IPS-NIHi11 (cell line): ENCODE data around the gene ARHGAP10.
"Not testable (repeated sequence)": the region's sequence is repeated elsewhere in the genome, so short reads cannot be mapped to it uniquely, and the experiment has no call there.

Experiments used
- DNase-seq: peaks from one replicate; pipeline ENCODE4 v3.0.0; 2012; ENCODE audit warnings: mixed read lengths, low spot score

Gene ARHGAP10

GRCh38 chr4:147847751-147848590 lies 116.1 kb downstream of the ARHGAP10 start:
- DNase-seq: no peak

DNA sequence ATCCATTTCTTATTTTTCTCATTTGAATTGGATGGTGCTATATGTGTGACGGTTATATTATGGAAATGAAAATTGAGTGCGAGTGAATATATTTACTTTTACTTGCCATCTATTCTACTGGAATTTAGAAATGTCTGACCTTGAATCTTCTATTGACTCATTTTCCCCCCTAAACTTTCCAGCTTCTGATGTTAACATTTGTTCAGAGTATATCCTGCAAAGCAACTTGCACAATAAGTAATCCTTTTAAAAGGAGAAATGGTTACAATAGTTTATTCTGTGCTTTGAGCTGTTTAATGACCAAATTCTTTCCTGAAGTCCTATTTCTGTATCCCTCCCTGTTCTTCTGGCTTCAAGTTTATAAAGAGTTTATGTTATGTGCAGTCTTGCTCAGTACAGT lies 116.7 kb downstream of the ARHGAP10 start:
- DNase-seq: no peak

GRCh38 chr4:147851135-147851534 lies 119.2 kb downstream of the ARHGAP10 start:
- DNase-seq: no peak

- DNase-seq: no peak
Observed at GRCh38 chr4:147853706-147854105, 121.8 kb downstream of the ARHGAP10 start.

DNA sequence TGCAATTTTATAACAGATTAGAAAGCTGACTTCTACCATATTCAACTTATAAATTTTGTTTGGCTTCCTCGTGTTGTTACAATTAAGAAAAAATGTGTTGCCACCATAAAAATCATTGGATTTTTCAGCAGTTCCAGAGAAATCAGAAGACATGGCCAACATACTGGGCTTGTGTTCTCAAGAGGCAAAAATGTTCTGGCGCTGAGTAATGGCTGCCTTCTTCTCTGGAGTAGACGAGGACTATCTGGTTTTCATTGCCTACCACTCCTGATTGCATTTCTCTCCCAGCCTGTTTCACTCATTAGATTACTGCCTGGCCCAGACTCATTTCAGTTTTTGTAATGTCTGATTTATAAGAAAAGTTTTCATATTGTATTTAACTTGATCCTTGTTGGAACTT lies 122.3 kb downstream of the ARHGAP10 start:
- no peak for DNase-seq

DNA sequence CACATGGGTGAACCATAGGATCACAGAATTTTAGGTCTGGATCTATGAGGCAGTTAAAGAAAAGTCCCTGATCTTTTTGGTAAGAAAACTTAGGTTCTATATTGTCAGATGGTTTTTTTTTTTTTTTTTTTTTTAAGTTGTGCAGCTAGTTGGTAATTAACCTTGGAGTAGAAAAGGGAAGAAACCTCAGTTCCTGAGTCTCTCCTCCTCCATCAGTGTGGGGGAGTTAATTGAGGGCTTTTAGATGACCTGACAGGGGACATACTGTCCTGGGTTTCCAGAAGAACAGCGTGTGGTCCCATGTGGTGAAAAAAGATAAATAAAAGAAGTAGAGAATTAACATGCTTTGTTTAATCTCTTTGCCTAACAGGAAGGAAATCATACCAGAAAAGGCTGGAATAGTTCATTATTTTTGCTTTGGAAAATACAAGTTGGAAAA lies 123.7 kb downstream of the ARHGAP10 start:
- no peak for DNase-seq

DNA sequence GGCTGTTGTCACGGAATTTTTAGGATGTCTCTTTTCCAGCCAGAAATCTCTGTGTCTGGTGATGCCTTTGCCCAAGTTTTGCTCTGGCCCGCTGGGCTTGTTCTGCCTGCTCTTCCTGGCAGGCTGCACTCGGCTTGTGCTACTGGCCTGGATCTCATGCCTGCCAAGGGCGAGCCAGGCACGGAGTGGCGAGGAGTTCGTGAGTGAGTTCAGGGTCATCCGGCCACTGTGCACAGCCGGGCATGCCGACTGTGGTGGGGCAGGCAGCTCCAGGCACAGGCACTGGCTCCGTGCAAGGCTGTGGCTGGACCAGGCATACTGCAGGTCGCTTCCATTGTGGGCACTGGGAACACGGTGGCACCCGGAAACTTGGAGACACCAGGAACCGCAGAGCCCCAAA lies 129.1 kb downstream of the ARHGAP10 start:
- DNase-seq: no peak

DNA sequence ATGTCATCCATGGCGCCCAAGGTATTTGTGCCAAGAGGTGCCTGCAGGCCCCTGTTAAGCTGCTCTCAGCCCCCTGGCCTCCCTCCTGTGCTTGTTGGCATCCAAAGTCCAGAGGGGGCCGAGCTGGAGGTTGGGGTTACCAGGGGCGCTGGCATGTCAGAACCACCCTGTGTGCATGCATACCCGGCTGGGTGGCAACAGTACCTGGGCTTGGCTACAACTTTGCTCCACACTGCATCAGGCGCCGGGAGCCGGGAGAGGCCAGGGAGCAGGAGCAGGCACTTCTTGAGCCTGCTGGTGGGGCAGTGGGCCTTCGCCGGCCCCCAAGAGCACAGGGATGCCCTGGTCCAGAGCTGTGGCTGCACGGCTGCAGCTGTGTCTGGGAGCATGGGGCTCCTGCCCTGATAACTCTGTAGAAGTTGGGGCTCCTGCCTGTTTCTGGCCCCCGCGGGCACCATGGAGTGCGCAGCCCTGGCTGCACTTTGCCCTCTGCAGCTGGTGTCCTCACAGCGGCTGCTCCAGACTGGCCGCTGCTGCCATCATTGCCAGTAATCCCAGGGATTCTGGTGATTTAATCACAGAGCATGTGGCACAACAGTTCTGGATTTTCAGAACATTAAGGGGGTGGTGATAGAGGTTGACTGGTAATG lies 130.3 kb downstream of the ARHGAP10 start:
- DNase-seq: no peak

- no peak for DNase-seq
Observed at GRCh38 chr4:147863111-147863747, 131.3 kb downstream of the ARHGAP10 start.

DNA sequence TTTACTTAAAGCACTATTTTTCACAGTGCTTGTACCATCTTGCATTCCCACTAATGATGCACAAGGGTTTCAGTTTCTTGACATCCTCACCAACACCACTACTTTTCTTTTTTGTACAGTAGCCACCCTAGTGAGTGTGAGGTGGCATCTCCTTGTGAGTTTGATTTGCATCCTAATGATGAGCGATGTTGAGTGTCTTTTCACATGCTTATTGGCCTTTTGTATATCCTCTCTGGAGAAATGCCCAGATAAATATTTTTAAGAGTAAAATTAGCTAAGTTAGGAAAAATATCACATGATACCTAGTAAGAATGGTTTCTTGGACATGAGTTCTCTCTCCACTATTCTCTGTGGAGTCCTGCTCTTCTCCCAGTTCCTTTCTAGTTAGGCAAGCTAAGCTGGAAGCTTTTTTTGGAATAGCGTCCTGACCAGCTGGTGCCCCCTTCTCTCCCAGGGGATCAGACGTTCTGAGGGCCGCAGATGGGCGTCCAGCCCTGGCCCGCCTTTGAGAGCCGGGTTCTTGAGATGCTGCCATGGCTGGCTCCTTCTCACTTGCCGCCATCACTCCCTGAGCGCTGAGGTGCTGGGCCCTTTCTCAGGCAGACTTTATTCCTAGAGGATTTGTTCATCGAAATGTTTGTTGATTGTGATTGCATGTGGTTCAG lies 132.1 kb downstream of the ARHGAP10 start:
- no peak for DNase-seq

- no peak for DNase-seq
Observed at GRCh38 chr4:147864607-147865006, 132.7 kb downstream of the ARHGAP10 start.

DNA sequence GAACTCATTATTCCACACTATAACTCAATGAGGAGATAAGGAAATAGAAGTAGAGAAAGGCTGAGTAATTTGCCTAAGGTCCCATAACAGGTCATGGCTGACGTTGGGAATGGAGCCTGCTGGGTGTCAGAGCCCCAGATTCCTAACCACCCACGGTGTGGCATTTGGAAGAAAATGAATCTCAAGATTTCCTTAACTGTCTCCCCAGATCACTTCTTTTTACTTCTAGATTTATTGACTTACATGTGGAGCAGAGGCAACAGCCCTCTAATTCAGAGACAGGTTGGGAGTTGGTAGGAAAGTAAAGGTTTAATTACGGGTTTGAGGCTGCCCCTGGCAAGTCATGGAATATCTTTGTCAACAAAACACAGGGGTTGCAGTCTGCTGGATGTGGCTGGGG lies 134.0 kb downstream of the ARHGAP10 start:
- no peak for DNase-seq

- peak; percentile 75 for DNase-seq
Observed at GRCh38 chr4:147866532-147867271, 134.8 kb downstream of the ARHGAP10 start.

GRCh38 chr4:147874109-147874508 lies 142.2 kb downstream of the ARHGAP10 start:
- no peak for DNase-seq

GRCh38 chr4:147877308-147877771 lies 145.5 kb downstream of the ARHGAP10 start:
- no peak for DNase-seq

DNA sequence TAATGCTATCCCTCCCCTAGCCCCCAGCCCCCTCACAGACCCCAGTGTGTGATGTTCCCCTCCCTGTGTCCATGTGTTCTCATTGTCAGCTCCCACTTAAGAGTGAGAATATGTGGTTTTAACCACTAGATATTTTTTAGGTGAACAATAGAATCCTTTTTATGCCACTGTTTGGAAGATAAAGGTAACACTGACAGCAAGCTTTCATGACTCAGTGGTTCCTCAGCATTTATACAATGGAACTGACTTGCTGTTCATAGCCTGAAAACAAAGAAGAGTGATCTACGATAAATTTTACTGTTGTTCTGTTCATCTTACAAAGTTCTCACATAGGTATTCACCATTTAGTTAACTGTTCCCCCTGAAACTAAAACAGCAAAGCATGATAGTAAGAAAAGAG lies 147.8 kb downstream of the ARHGAP10 start:
- no peak for DNase-seq

GRCh38 chr4:147880511-147880910 lies 148.6 kb downstream of the ARHGAP10 start:
- no peak for DNase-seq

DNA sequence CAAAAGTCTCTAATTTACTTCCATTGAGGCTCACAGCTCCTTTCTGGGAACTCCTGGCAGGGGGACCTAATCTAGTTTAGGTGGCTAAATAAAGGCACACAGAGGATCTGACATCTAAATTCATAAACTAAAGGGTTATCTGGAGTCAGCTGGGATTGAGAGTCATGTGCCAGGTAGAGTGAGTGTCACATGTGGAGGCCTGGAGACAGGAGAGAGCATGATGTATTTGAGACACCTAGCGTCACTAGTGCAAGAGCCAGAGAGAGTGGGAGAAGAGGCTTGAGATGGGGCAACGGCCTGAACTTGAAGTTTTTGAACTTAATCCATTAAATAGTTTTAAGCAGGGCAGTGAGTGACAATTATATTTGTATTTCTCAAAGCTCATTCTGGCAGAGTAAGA lies 152.6 kb downstream of the ARHGAP10 start:
- DNase-seq: no peak

GRCh38 chr4:147885216-147885615 lies 153.3 kb downstream of the ARHGAP10 start:
- DNase-seq: not testable (repeated sequence)

DNA sequence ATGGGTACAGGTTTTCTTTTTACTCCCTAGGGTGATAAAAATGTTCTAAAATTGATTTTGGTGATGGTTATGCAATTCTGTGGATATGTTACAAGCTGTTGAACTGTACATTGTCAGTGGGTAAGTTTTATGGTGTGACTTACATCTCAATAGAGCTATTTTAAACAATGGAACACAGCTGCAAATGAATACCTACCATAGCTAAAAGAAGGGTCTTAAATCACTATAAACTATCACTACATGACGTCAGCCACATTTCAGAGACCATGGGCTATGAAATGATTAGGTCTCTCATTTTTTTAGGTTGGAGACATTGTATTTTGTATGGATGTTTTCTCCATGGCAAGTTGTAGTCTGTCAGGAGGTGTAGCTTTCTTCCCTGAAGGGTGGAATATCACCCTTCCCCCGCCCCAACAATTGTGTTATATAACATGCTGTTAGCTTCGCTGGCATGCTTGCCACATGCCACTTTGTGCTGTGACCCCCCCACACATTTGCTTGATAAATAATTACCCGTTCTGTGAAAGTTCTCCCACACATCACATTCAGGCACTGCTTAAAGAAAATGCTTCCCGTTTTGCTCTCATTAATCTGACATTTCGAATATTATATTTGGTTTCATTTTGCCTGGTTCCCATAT lies 159.7 kb downstream of the ARHGAP10 start:
- no peak for DNase-seq

- no peak for DNase-seq
Observed at GRCh38 chr4:147899512-147899911, 167.6 kb downstream of the ARHGAP10 start.
